ENCODE results near the gene ILK. TPM values are rescaled to one million over a fixed set of nuclear protein-coding genes. Genes with fewer than 3 reads are reported as not detected.
A peak's percentile ranks its signal among the peaks of the same experiment; 100 is the strongest.

The ILK gene
- total and polyA plus RNA-seq, 10 of the 15 experiments (the other 5 are each of a cell fraction or from before 2014, with no cell fraction given) = 51.8 to 163 (median 92.0) TPM

DNA sequence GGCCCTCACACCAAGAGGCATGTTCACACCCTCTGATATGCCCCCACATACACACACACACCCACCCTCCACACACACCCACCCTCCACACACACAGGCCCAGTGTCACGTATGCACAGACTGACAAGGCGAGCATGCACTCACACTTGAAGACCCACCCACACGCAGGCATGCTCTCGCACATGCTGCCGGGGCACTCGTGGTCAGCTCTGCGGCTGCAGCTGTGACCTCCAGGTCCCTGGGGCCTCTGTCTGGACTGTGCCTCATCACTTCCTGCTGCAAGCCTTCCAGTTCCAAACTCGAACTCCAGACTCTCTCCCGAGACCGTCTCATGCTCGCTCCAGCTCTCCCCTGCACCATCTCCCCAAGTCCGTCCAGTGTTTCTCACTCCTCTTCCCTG is 42.5 kb downstream of the ILK start (continued):
- TF ChIP-seq BCL3 (IDR thresholded peaks at IDR 0.05; ENCODE audit: borderline replicate concordance, insufficient read depth, low read depth, low read length, poor library complexity, severe bottlenecking) = no peak

- TF ChIP-seq, protein P1, sequence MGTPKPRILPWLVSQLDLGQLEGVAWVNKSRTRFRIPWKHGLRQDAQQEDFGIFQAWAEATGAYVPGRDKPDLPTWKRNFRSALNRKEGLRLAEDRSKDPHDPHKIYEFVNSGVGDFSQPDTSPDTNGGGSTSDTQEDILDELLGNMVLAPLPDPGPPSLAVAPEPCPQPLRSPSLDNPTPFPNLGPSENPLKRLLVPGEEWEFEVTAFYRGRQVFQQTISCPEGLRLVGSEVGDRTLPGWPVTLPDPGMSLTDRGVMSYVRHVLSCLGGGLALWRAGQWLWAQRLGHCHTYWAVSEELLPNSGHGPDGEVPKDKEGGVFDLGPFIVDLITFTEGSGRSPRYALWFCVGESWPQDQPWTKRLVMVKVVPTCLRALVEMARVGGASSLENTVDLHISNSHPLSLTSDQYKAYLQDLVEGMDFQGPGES (IDR thresholded peaks at IDR 0.05) = no peak
- TF ChIP-seq NBN (IDR thresholded peaks at IDR 0.05) = no peak
- TF ChIP-seq TCF12 (IDR thresholded peaks at IDR 0.05; ENCODE audit: low read depth, low read length) = 0 out of 2 replicates have a peak, but pooled peaks have one; percentile 34
- H3K9ac ChIP-seq (ENCODE audit: control insufficient read depth, insufficient read depth, low read length) = peak overlapping the region; percentile 17; the same call in 1 of the 2 replicates
- ChIA-PET RAD21 (ENCODE audit: unreplicated experiment) (interaction anchor here (0.9 to 1.4 kb wide), 4 partner anchors 19 to 42 kb away, joined by 3 to 4 read pairs (median 4); partner anchors contain the start of genes MRPL17 and TPP1), POLR2A (interaction anchor here (0.6 to 2.5 kb wide), 6 partner anchors 28 to 131 kb away, joined by 3 to 10 read pairs (median 3); partner anchors contain the start of gene TAF10), CTCF (interaction anchor here (0.7 to 4.7 kb wide), 8 partner anchors 8 to 58 kb away, joined by 3 to 22 read pairs (median 4); partner anchors contain the start of genes MRPL17 and TPP1), SMC1A (ENCODE audit: uncharacterized antibody, unreplicated experiment) (interaction anchor here (0.9 to 3.4 kb wide), 7 partner anchors 14 to 99 kb away, joined by 3 to 14 read pairs (median 5); partner anchors contain the start of genes MRPL17 and TPP1)
- no peaks in the 10 kb centered on the region for H3K36me3 ChIP-seq (ENCODE audit: control insufficient read depth in 2 of 2, insufficient read depth in 2 of 2, low read length in 1 of 2)
- WGBS (ENCODE audit: insufficient coverage, insufficient replicate concordance, low lambda C conversion rate, missing lambda C conversion rate) = 44% methylated on average over 3 of the region's 3 CpGs
- in situ Hi-C loops (cut with MboI) (no loop called here), intact Hi-C loops (cut with micrococcal nuclease; ENCODE audit: unreplicated experiment) (no loop called here)
- H3K27me3 ChIP-seq (replicated peaks in 1 of 2; ENCODE audit: control insufficient read depth in 2 of 2, insufficient read depth in 2 of 2, low read length in 1 of 2) = no peaks in the 10 kb centered on the region
- no TSS peak for BruUV-seq (replicated peaks)
- peaks cover 21% of the 10 kb centered on the region for H3K4me1 ChIP-seq (ENCODE audit: control insufficient read depth, insufficient read depth, low read length)
- ATAC-seq (no peak; the same call in 1 of the 3 replicates), DNase-seq (ENCODE audit: low read depth, low spot score) (no peak), FAIRE-seq (no peak)
- H3K79me2 ChIP-seq (ENCODE audit: control insufficient read depth, insufficient read depth, low read length) = no peaks in the 10 kb centered on the region
- H3K4me3 ChIP-seq = no peak overlapping the region
- H4K20me1 ChIP-seq (ENCODE audit: control insufficient read depth, insufficient read depth) = no peaks in the 10 kb centered on the region
- peak overlapping the region; percentile 59 for H2AFZ ChIP-seq (ENCODE audit: control insufficient read depth, low read depth, low read length)
- peak overlapping the region; percentile 68 for H3K27ac ChIP-seq (ENCODE audit: control insufficient read depth, insufficient read depth)
- no peaks in the 10 kb centered on the region for H3K9me3 ChIP-seq (replicated peaks; ENCODE audit: control insufficient read depth, insufficient read depth, low read length)
- peak overlapping the region; percentile 85 for H3K4me2 ChIP-seq (ENCODE audit: control insufficient read depth, insufficient read depth)
Observed at GRCh38 chr11:6646576-6646917, 43.0 kb downstream of the ILK start.

All from GM12878 (cell line).